T-helper 17 cell (primary cell): ENCODE measurements around the gene CBX1. TPM values are rescaled to one million over a fixed set of nuclear protein-coding genes. Genes with fewer than 3 reads are reported as not detected.

Experiments
- total RNA-seq, 4 donors: library from RNA in 2 of 4; stranded (reverse) in 2 of 4; gene quantifications; one replicate each; pipeline ENCODE4 v1.2.3 and lab custom pipeline; 2022 to 2026

The CBX1 gene
- total RNA-seq, 2 donors from 2014 or later, result 12.7 to 16.9 TPM

Other genes starting within 250 kb of the CBX1 start
- gene SP2, start 205.2 kb downstream of the CBX1 start, total RNA-seq, result 10 to 100 TPM; 28.2 to 33.2 TPM
- gene PNPO, start 159.9 kb downstream of the CBX1 start, total RNA-seq, result 10 to 100 TPM in 1 of 2 donors, 1 to 10 TPM in 1; 7.1 to 10.5 TPM
- gene PRR15L, start 143.6 kb downstream of the CBX1 start, total RNA-seq, result not detected
- gene CDK5RAP3, start 130.4 kb downstream of the CBX1 start, total RNA-seq, result 100 to 1,000 TPM; 228 to 231 TPM
- 1 to 10 TPM in 1 of 2 donors, not detected in 1; 1.0 TPM for gene COPZ2, start 63.7 kb downstream of the CBX1 start, total RNA-seq
- gene NFE2L1, start 53.1 kb downstream of the CBX1 start, total RNA-seq, result 10 to 100 TPM; 41.2 to 42.2 TPM
- 10 to 100 TPM; 12.8 to 13.2 TPM for gene SNX11, start 6.3 kb upstream of the CBX1 start, total RNA-seq